IMR-90 (cell line): ENCODE results near the gene CREB1.

ENCODE experiments used
- RAD21 ChIP-seq: IDR thresholded peaks from 2 replicates; pipeline ENCODE4 v1.6.1; 2012; ENCODE audit warnings: low read length, improper control_type of control experiment
- RCOR1 ChIP-seq: IDR thresholded peaks from 2 replicates; pipeline ENCODE4 v1.6.1; 2012; ENCODE audit warnings: mild to moderate bottlenecking, low read length, improper control_type of control experiment; ENCODE audit not compliant: insufficient replicate concordance
- RFX5 ChIP-seq: IDR thresholded peaks from 2 replicates; pipeline ENCODE4 v1.8.0; 2012; ENCODE audit warnings: low read depth, mild to moderate bottlenecking, low read length, moderate library complexity
- TF ChIP-seq, protein P1 (sequence below): conservative IDR thresholded peaks from 2 replicates; pipeline ENCODE4 v1.5.1; 2012; ENCODE audit warnings: mild to moderate bottlenecking, low read depth, low read length, improper control_type of control experiment
- TF ChIP-seq, protein P2 (sequence below): fragments of 150-350 bp; IDR thresholded peaks from 2 replicates; pipeline ENCODE4 v1.6.1; 2017; ENCODE audit warnings: mild to moderate bottlenecking, antibody characterized with exemption, low read length, low read depth

DNA sequence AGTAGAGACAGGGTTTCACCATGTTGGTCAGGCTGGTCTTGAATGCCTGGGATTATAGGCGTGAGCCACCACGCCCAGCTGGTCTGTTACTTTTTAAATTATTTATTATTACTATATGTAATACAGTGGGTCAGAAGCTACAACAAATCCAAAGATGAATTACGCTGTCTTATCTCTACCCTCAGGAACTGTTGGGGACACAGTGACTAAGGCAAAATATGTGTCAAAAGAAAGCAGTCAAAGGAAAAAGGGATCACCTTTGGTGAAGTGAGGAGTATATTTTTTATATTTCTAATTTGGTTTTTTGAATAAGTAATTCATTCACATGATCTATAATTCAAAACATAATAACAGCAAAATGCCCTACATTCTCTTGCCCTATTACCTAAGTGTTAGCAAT is 4.7 kb downstream of the CREB1 start:
- TF ChIP-seq, protein P1, sequence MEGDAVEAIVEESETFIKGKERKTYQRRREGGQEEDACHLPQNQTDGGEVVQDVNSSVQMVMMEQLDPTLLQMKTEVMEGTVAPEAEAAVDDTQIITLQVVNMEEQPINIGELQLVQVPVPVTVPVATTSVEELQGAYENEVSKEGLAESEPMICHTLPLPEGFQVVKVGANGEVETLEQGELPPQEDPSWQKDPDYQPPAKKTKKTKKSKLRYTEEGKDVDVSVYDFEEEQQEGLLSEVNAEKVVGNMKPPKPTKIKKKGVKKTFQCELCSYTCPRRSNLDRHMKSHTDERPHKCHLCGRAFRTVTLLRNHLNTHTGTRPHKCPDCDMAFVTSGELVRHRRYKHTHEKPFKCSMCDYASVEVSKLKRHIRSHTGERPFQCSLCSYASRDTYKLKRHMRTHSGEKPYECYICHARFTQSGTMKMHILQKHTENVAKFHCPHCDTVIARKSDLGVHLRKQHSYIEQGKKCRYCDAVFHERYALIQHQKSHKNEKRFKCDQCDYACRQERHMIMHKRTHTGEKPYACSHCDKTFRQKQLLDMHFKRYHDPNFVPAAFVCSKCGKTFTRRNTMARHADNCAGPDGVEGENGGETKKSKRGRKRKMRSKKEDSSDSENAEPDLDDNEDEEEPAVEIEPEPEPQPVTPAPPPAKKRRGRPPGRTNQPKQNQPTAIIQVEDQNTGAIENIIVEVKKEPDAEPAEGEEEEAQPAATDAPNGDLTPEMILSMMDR: no peak
- TF ChIP-seq RFX5 (no peak), RAD21 (no peak), RCOR1 (no peak)
- TF ChIP-seq, protein P2, sequence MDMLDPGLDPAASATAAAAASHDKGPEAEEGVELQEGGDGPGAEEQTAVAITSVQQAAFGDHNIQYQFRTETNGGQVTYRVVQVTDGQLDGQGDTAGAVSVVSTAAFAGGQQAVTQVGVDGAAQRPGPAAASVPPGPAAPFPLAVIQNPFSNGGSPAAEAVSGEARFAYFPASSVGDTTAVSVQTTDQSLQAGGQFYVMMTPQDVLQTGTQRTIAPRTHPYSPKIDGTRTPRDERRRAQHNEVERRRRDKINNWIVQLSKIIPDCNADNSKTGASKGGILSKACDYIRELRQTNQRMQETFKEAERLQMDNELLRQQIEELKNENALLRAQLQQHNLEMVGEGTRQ: no peak
